Lower leg skin (tissue), 4 donors: ENCODE results near the gene CDK12. TPM values are rescaled to one million over a fixed set of nuclear protein-coding genes. Genes with fewer than 3 reads are reported as not detected.
"Not testable (repeated sequence)": the region's sequence is repeated elsewhere in the genome, so short reads cannot be mapped to it uniquely, and the experiment has no call there.

ENCODE experiments used
- DNase-seq, 2 donors: peaks; one replicate each; pipeline ENCODE4 v3.0.0-alpha.2; 2019; ENCODE audit warnings: low spot score in 2 of 2
- H3K4me3 ChIP-seq: fragments of 200-600 bp; sonication (generic); 2 replicates; pipeline ENCODE4 v1.5.1; 2017; ENCODE audit warnings: mild to moderate bottlenecking, low read depth; ENCODE audit not compliant: poor library complexity, severe bottlenecking
- POLR2A ChIP-seq, 2 donors: fragments of 450-650 bp; IDR thresholded peaks; one replicate each; pipeline ENCODE4 v1.6.1; 2016 to 2017; ENCODE audit warnings: antibody characterized with exemption in 2 of 2, mild to moderate bottlenecking in 1 of 2, moderate library complexity in 1 of 2
- WGBS, 2 donors: methylation state at CpG; one replicate each; pipeline ENCODE4 v1.1.5; 2018; 5-methylcytosine and 5-hydroxymethylcytosine counted together
- intact Hi-C: fragments of 100-400 bp; cut with DNase I; formaldehyde crosslinking; loops from one replicate; pipeline ENCODE4 v1.15.0; 2023; ENCODE audit warnings: low total_unique reads
- total RNA-seq, 4 donors: library from RNA; depleted of rRNA; stranded (reverse); fragments of >200 nt; gene quantifications; one replicate each; pipeline ENCODE4 v1.1.0, GENCODE V29; 2016
- TF ChIP-seq, protein P1 (sequence below), 3 donors: fragments of 450-650 bp; IDR thresholded peaks; one replicate each; pipeline ENCODE4 v1.5.1; 2016; ENCODE audit warnings: antibody characterized with exemption in 3 of 3, mild to moderate bottlenecking in 3 of 3, moderate library complexity in 2 of 3

The CDK12 gene
- total RNA-seq, 4 donors from 2014 or later, result 33.9 to 56.8 (median 46.5) TPM

DNA sequence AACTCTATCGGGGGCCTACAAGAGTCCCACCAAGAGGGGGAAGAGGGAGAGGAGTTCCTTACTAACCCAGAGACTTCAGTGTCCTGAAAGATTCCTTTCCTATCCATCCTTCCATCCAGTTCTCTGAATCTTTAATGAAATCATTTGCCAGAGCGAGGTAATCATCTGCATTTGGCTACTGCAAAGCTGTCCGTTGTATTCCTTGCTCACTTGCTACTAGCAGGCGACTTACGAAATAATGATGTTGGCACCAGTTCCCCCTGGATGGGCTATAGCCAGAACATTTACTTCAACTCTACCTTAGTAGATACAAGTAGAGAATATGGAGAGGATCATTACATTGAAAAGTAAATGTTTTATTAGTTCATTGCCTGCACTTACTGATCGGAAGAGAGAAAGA lies 70.0 kb downstream of the CDK12 start:
- 82 to 83% methylated on average over 6 of the region's 6 CpGs for WGBS, 2 donors
- intact Hi-C loops, result no loop called here
- DNase-seq, result no peak
- TF ChIP-seq, protein P1, sequence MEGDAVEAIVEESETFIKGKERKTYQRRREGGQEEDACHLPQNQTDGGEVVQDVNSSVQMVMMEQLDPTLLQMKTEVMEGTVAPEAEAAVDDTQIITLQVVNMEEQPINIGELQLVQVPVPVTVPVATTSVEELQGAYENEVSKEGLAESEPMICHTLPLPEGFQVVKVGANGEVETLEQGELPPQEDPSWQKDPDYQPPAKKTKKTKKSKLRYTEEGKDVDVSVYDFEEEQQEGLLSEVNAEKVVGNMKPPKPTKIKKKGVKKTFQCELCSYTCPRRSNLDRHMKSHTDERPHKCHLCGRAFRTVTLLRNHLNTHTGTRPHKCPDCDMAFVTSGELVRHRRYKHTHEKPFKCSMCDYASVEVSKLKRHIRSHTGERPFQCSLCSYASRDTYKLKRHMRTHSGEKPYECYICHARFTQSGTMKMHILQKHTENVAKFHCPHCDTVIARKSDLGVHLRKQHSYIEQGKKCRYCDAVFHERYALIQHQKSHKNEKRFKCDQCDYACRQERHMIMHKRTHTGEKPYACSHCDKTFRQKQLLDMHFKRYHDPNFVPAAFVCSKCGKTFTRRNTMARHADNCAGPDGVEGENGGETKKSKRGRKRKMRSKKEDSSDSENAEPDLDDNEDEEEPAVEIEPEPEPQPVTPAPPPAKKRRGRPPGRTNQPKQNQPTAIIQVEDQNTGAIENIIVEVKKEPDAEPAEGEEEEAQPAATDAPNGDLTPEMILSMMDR (IDR thresholded peaks at IDR 0.05), result no peak
- no peak for TF ChIP-seq POLR2A (IDR thresholded peaks at IDR 0.05)
- no peak overlapping the region for H3K4me3 ChIP-seq

DNA sequence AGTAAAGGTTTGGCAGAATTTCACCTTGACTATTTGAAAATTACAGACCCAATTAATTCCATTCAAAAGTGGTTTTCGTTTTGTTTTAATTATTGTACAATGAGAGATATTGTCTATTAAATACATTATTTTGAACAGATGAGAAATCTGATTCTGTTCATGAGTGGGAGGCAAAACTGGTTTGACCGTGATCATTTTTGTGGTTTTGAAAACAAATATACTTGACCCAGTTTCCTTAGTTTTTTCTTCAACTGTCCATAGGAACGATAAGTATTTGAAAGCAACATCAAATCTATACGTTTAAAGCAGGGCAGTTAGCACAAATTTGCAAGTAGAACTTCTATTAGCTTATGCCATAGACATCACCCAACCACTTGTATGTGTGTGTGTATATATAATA lies 72.6 kb downstream of the CDK12 start:
- intact Hi-C loops, result no loop called here
- WGBS, 2 donors, result 69 to 71% methylated on average over 4 of the region's 4 CpGs
- H3K4me3 ChIP-seq, result no peak overlapping the region
- TF ChIP-seq, protein P1 (IDR thresholded peaks at IDR 0.05), result no peak
- no peak for TF ChIP-seq POLR2A (IDR thresholded peaks at IDR 0.05)
- DNase-seq, result no peak

DNA sequence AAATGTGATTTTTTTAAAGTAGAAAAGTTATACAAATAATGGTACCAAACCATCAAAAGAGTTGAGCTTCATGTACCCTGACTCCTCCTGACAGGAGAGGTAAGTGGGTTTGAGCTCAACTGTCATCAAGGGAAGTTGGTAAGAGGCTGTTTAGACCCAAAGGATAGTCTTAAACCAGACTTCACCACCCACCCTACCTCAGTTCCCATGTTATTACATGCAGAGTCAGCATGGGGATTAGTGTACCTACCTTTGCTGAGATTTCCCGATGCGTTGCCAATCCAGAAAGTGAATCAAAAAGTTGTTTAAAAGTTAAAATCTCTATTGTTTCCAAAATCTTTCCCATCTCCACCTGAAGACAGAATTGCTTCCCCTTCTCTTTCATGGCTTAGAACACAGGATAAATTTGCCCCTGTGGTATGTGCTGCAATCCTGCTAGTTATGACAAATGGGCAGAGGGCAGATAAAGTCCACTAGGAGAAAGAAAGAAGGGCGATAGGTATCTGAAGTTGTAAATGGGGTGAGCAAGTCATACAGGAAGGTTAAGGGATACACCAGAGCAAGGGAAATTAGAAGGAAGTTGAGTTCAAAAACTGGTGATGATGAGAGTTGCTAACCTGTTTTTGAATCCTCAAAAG lies 73.6 kb downstream of the CDK12 start:
- no peak overlapping the region for H3K4me3 ChIP-seq
- 92 to 95% methylated on average over 3 of the region's 3 CpGs for WGBS, 2 donors
- intact Hi-C loops, result no loop called here
- TF ChIP-seq, protein P1 (IDR thresholded peaks at IDR 0.05), result no peak
- TF ChIP-seq POLR2A (IDR thresholded peaks at IDR 0.05), result no peak
- DNase-seq, result no peak

DNA sequence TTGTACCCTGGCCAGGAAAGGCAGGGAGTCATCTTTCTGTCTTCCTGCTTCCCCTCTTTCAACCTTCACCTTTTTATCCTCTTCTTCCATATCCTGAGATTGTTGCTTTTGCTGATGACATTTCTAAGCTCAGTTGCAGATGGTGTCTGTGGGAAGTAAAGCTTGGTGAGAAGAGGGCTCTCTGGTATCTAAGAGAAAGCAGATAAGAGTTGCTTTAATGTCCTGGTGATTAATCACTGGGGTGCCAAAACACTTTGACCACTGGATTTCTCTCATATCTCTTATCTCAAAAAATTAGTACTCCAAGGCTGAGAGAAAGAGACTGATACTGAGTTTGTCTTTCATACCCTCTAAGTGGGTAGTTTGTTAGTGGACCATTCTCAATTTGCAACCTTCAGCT lies 75.2 kb downstream of the CDK12 start:
- intact Hi-C loops, result no loop called here
- DNase-seq, result no peak
- TF ChIP-seq, protein P1 (IDR thresholded peaks at IDR 0.05), result no peak
- no peak for TF ChIP-seq POLR2A (IDR thresholded peaks at IDR 0.05)

DNA sequence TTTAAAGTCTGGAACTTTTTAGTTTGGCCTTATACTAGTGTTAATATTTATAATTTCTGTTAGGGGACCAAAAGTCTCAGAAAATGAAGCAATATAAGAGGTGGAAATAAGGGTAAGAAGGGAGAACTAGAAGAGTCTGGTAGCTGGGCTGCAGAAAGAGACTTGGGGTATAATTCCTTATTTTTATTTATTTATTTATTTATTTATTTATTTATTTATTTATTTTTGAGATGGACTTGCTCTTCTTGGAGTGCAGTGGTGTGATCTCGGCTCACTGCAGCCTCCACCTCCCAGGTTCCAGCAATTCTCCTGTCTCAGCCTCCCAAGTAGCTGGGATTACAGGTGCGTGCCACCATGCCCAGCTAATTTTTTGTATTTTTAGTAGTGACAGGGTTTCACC lies 76.1 kb downstream of the CDK12 start:
- DNase-seq, H3K4me3 ChIP-seq, intact Hi-C loops: not testable (repeated sequence)
- 94 to 98% methylated on average over 2 of the region's 2 CpGs for WGBS, 2 donors

More for the DNA sequence above, 75.2 kb downstream of the CDK12 start:
- H3K4me3 ChIP-seq, result no peak overlapping the region

DNA sequence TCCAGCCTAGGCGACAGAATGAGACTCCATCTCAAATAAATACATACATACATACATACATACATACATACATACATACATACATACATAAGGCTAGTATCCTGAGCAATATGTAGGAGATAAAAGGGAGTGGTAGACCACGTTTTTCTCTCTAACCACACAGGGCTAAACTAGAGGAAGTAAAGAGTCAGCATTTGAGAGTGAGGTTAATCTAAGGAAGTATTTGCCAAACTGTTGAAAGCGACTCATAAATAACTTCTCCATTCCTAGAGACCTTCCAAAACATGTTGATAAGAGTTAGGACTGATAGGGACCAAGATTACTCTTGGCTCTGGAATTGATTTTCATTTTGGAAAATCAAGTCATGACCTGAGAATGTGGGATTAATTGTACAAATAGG lies 77.6 kb downstream of the CDK12 start:
- WGBS, 2 donors, result 42 to 48% methylated on average over 3 of the region's 3 CpGs
- DNase-seq, result no peak
- intact Hi-C loops, result no loop called here
- no peak overlapping the region for H3K4me3 ChIP-seq
- TF ChIP-seq POLR2A (IDR thresholded peaks at IDR 0.05), result no peak
- TF ChIP-seq, protein P1 (IDR thresholded peaks at IDR 0.05), result no peak
